DND-41 (cell line): Measurements from ENCODE around the gene F11R.
"Not testable (repeated sequence)": the region's sequence is repeated elsewhere in the genome, so short reads cannot be mapped to it uniquely, and the experiment has no call there.

Experiments used
- ATAC-seq: fragments of 200-7000 bp; cut with Tn5 transposase; 3 replicates; pipeline ENCODE4 v1.9.1; 2021; ENCODE audit warnings: low read depth; ENCODE audit not compliant: insufficient read depth
- DNase-seq: peaks from one replicate; pipeline ENCODE4 v3.0.0-alpha.2; 2020
- H2AFZ ChIP-seq: 2 replicates; pipeline ENCODE4 v1.6.0; 2012; ENCODE audit warnings: low read depth, low read length
- H3K27ac ChIP-seq: 2 replicates; pipeline ENCODE4 v1.5.1; 2012; ENCODE audit warnings: low read length, inconsistent platforms
- H3K27me3 ChIP-seq: fragments of 200-600 bp; sonication (generic); 2 replicates; pipeline ENCODE4 v1.6.0; 2012; ENCODE audit warnings: low read length, mild to moderate bottlenecking, inconsistent platforms; ENCODE audit not compliant: insufficient read depth, poor library complexity
- H3K36me3 ChIP-seq: 2 replicates; pipeline ENCODE4 v1.5.1; 2012; ENCODE audit warnings: low read length, inconsistent platforms; ENCODE audit not compliant: insufficient read depth
- H3K4me1 ChIP-seq: 2 replicates; pipeline ENCODE4 v1.5.1; 2012; ENCODE audit warnings: mild to moderate bottlenecking, low read length; ENCODE audit not compliant: insufficient read depth
- H3K4me2 ChIP-seq: 2 replicates; pipeline ENCODE4 v1.6.0; 2012; ENCODE audit warnings: mild to moderate bottlenecking, moderate library complexity, low read length, inconsistent platforms; ENCODE audit not compliant: insufficient read depth
- H3K4me3 ChIP-seq, 2 experiments: fragments of 200-600 bp in 1 of 2; shearing (Covaris generic) in 1 of 2; 2 replicates each; pipeline ENCODE4 v1.5.1; 2012 to 2016; ENCODE audit warnings: inconsistent platforms in 2 of 2, low read length in 2 of 2, mild to moderate bottlenecking in 2 of 2, low read depth in 1 of 2, moderate library complexity in 1 of 2
- H3K79me2 ChIP-seq: 2 replicates; pipeline ENCODE4 v1.6.0; 2012; ENCODE audit warnings: low read length, inconsistent platforms; ENCODE audit not compliant: insufficient read depth
- H3K9ac ChIP-seq: 2 replicates; pipeline ENCODE4 v1.6.0; 2012; ENCODE audit warnings: low read depth, mild to moderate bottlenecking, inconsistent platforms, low read length, moderate library complexity
- H3K9me3 ChIP-seq: 2 replicates; pipeline ENCODE4 v1.5.1; 2012; ENCODE audit warnings: low read length, moderate library complexity, mild to moderate bottlenecking, inconsistent platforms; ENCODE audit not compliant: insufficient read depth, severe bottlenecking
- H4K20me1 ChIP-seq: 2 replicates; pipeline ENCODE4 v1.6.0; 2012; ENCODE audit warnings: low read length; ENCODE audit not compliant: insufficient read depth
- CTCF ChIP-seq: IDR thresholded peaks from 2 replicates; pipeline ENCODE4 v1.5.1; 2012; ENCODE audit warnings: borderline replicate concordance, low read length, moderate library complexity, mild to moderate bottlenecking; ENCODE audit not compliant: poor library complexity, severe bottlenecking; ENCODE audit errors: extremely low read depth
- EZH2 ChIP-seq: IDR thresholded peaks from 3 replicates; pipeline ENCODE4 v1.6.1; 2012; ENCODE audit warnings: borderline replicate concordance, low read depth, mild to moderate bottlenecking, moderate library complexity, low read length, inconsistent platforms; ENCODE audit not compliant: severe bottlenecking

Gene F11R

GRCh38 chr1:161021970-161022353 lies 1.0 kb upstream of the F11R start:
- no peaks in the 10 kb centered on the region for H4K20me1 ChIP-seq
- H3K9ac ChIP-seq, result no peak overlapping the region
- H3K4me2 ChIP-seq, result no peak overlapping the region
- DNase-seq (no peak), ATAC-seq (no peak)
- TF ChIP-seq EZH2 (no peak), CTCF (no peak)
- H3K9me3 ChIP-seq, result no peaks in the 10 kb centered on the region
- H3K4me3 ChIP-seq, result no peak overlapping the region
- H3K27ac ChIP-seq, result no peak overlapping the region
- H3K79me2 ChIP-seq, result no peaks in the 10 kb centered on the region
- no peaks in the 10 kb centered on the region for H3K36me3 ChIP-seq
- H2AFZ ChIP-seq, result no peak overlapping the region
- no peaks in the 10 kb centered on the region for H3K27me3 ChIP-seq
- no peaks in the 10 kb centered on the region for H3K4me1 ChIP-seq

- no peak overlapping the region for H3K9ac ChIP-seq
- H3K4me3 ChIP-seq, result no peak overlapping the region
- H3K4me1 ChIP-seq, result no peaks in the 10 kb centered on the region
- ATAC-seq (peak; percentile 55; the same call in 2 of the 3 replicates), DNase-seq (no peak)
- no peak overlapping the region for H3K27ac ChIP-seq
- H2AFZ ChIP-seq, result no peak overlapping the region
- no peaks in the 10 kb centered on the region for H3K27me3 ChIP-seq
- TF ChIP-seq CTCF (no peak), EZH2 (no peak)
- no peaks in the 10 kb centered on the region for H4K20me1 ChIP-seq
- no peaks in the 10 kb centered on the region for H3K36me3 ChIP-seq
- H3K79me2 ChIP-seq, result no peaks in the 10 kb centered on the region
- no peak overlapping the region for H3K4me2 ChIP-seq
- no peaks in the 10 kb centered on the region for H3K9me3 ChIP-seq
Measured at GRCh38 chr1:161021165-161021969, 415 bp upstream of the F11R start.

- Histone ChIP-seq H2AFZ (no peak overlapping the region), H3K27me3 (no peaks in the 10 kb centered on the region), H4K20me1 (no peaks in the 10 kb centered on the region), H3K4me1 (no peaks in the 10 kb centered on the region), H3K27ac (no peak overlapping the region), H3K9me3 (no peaks in the 10 kb centered on the region), H3K4me2 (no peak overlapping the region), H3K9ac (no peak overlapping the region), H3K4me3 (no peak overlapping the region), H3K79me2 (no peaks in the 10 kb centered on the region), H3K36me3 (no peaks in the 10 kb centered on the region)
- TF ChIP-seq EZH2, result no peak
- no peak for TF ChIP-seq CTCF
- ATAC-seq, result no peak
- DNase-seq, result no peak
Measured at GRCh38 chr1:161019751-161020495, 1.0 kb downstream of the F11R start.

- H2AFZ ChIP-seq, H3K4me1 ChIP-seq, H3K36me3 ChIP-seq, H3K9ac ChIP-seq, DNase-seq, H3K4me3 ChIP-seq, ATAC-seq, H4K20me1 ChIP-seq, H3K27ac ChIP-seq, H3K79me2 ChIP-seq, H3K9me3 ChIP-seq, H3K27me3 ChIP-seq, H3K4me2 ChIP-seq: not testable (repeated sequence)
Measured at GRCh38 chr1:161019111-161019660, 1.8 kb downstream of the F11R start.
